HG03432 (cell line): ENCODE measurements around the gene DCLK2.

Source experiments
- ATAC-seq: cut with Tn5 transposase; IDR thresholded peaks from one replicate; pipeline ENCODE4 v1.9.1; 2021; ENCODE audit warnings: mild to moderate bottlenecking, moderate library complexity; ENCODE audit not compliant: unreplicated experiment

The DCLK2 gene

DNA sequence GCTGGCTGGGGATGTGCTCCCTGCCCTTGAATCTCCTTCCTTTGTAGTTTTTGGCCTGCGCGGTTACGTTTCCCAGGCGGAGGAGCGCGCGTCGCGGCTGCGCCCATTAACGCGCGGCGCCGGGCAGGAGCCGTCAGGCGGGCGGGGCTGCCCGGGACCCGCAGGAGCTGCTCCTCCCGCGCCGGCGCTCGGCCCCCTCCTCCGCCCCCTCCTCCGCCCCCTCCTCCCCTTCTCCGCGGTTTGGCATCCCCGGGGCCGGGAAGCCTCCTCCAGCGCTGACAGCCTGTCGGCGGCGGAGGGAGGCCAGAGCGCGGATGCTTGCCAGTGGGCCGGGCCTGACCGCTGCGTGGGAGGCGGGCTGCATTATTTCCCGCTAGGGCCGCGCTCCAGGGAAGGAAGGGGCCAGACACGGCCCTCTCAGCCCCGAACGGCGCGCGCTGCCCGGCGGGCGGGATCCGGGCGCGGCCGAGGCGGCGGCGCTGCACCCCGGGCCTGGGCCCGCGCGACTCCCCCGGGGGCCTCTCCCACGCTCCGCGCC lies at the start of gene DCLK2:
Gene DCLK2, plus strand, starts transcription at position 405 of the 538 bp plus-strand sequence. CDS start 583 bp downstream, outside the sequence.
- peak; percentile 22 for ATAC-seq

DNA sequence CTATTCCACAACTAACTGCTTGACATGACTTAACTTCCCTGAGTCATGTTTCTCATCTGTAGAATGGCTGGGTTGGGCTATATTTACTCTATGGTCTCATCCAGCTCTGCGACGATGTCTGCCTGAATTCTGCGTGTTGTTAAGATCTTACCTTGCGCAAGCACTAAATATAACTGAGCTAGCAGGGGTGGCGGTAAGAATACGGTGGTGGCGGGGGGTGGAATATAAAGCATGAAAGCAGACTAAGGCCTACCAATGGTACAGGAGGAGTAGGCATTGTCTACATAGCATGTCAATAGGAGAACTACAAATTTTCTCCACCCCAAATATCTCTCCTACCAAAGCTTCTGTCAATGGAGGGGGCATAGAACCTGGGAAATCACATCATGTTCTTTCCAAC lies 45.7 kb upstream of the DCLK2 start:
- ATAC-seq = no peak

DNA sequence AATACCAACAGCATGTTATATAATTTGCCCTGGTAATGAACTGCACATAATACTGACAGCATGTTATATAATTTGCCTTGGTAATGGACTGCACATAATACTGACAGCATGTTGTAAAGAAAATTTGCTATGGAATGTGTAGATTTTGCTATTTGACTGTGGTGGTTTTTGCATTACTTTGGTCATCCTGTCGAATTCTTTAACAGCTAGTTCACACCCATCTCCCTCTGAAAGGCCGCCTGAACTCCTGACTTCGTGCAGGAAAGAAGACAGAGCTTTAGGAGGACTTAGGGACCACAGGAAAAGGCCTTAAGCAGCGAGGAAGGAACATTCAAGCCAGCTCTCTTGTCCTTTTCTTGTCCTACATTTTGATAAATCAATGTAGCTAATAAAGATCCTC lies 45.2 kb upstream of the DCLK2 start:
- no peak for ATAC-seq

DNA sequence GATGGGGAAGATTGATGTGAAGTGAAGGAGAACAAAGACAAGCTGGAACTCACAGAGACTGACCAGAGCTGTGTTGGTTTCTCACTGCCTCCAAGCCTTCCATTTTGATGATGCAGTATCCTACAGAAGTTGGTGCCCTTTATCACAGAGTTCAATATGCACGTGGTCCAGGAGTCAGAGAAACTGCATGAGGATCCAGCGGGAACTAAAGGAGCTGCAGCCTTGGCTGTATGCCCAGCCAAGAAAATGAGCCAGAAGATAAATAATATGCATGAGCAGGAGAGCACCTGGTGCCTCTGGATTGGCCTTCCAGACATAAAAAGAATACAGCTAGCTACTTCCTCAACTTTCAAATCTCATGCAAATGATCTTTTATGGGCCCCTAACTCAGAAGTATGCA lies 44.3 kb upstream of the DCLK2 start:
- ATAC-seq = no peak

DNA sequence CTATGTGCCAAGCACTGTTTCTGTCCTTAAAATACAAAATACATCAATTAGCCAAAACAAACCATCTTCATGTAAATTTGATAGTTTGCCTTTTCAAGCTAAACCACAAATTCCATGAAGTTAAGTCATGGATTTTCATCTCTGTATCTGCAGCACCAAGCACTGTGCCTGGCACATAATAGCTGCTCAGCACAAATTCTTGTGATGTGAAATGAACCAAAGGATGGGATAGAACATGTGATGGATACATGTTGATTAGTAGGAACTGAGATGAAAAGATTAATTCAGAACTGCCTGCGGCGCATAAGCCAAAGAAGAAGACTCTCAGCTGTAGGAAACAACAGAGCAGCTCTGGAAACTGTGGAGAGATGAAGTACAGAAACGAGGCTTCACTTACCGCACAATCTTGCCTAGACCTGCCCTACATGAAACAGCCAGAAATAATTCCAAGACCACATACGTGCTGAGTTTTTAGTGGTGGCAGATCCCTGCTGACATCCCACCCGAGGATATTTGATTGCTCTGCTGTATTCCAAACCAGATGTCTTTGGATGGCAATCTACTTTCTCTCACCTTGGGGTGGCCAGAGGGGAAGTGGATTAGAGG lies 40.9 kb upstream of the DCLK2 start:
- no peak for ATAC-seq

DNA sequence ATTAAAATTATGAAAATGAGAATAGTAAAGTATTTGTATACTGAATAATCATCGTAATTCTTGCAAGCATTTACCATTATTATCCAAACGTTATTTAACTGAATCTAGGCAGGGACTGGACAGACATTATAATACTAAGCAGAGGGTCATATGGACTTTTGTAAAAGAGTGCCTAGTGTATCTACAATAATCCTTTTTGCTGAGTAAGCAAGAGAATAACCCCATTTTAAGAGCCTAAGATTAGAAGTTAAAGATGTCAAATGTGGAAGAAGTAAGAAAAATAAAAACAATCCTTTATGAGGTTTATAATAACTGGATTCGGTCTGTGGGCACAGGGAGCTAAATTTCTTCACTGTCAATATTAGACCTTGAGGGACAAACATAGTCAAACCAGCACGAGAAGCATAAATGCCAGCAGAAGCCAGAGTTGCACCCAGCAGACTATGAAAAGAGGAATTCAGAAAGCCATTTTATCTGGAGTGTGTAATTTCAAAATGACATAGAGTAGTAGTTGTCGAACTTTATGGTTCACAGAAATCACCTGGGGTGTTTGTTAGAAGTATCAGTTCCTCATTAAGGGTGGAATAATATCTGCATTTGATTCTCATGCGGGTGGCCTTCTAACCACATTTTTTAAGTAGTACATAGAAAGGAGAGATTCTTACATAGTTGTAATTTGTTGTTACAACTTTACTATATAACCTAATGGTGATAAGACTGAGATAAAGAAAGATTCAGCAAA lies 39.7 kb upstream of the DCLK2 start:
- ATAC-seq = peak; percentile 95

DNA sequence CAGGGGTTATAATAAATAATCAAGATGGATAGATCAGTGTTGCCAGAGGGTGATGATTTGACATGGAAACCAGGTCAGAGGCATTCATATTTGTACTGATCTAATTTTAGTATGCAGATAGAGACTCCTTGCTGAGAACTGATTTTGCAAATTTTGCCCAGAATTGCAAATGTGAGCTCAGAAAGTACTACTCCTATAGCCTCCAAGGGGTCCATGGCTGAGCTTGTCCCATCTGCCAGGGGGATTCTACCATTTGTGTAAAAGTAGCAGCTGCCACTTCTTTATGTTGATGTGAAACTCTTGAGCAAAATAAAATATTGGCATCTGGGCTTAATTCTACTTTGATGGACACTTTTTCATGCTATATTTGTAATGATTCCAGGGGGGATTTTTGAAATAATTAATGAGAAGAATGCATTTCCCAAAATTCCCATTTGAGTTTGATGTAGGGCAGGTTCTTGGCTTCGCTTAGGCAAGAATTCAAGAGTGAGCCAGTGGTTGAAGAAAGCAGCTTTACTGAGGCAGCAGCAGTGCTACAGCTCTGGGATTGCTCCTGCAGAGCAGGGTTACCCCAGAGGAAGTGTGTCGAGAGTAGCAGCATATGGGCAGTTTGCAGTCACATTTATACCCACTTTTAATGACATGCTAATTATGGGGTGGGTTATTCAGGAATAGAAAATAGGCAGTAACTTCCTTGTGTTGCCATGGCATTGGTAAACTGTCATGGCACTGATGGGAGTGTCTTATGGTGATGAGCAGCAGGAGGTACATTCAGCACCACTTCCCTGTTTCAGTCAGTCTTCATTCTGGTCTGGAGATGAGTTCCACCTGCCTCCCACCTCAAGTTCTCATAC lies 38.7 kb upstream of the DCLK2 start:
- ATAC-seq = no peak

DNA sequence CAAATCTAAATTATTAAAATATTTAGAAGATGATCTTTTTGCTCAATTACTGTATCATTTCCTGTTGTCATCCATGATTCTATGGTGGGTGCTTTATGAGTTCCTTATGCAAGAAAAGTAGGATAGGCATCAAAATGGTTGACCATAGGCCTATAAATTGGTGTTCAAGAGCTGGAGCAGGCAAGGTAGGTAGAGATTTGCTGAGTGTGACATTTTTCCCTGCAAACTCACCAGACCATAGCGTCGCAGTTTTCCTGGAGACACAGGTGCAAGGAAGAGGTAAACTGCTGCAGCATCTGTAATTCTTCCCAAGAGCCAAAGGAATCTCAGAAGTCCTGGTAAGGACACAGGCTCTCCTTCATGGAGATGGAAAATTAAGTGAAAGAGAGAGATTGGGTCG lies 33.7 kb upstream of the DCLK2 start:
- no peak for ATAC-seq

DNA sequence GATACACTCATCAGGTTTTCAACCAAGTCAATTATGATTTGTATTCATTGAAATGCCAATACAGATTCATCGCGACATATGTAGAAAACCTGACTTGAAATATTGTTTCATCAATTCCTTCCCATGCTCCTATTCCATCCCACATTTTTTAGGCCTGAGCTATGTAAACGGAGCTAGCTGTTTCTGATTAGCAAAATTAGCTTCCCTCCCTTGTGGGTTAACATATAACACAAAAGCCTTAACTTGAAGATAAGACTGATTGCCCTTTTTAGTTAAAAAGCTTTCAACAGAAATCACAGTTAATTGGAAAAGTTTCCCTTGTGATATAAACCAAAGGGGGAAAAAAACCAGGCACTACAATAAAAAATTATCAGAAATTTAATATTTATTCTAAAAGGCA lies 32.8 kb upstream of the DCLK2 start:
- no peak for ATAC-seq

DNA sequence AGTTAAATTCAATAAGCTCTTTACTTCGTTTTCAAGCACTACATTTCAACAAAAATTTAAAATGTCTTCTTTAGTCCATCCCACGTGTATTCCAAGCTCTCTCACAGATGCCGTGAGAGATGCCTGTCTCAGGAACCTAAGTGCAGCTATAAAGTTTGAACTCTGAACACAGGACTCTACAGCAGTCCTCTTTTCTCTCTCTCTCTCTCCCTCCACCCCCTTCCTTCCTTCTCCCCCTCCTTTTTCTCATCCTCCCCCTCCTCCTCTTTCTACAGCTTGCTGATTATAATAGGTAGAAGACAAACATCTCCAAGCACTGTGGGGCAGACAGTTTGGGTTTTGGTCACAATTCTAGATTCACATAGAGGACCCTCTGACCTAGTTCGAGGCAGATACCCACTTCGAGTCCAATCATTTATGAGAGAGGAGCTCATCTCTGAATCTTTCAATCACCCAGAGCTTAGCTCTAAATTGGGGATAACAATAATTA lies 31.5 kb upstream of the DCLK2 start:
- no peak for ATAC-seq

DNA sequence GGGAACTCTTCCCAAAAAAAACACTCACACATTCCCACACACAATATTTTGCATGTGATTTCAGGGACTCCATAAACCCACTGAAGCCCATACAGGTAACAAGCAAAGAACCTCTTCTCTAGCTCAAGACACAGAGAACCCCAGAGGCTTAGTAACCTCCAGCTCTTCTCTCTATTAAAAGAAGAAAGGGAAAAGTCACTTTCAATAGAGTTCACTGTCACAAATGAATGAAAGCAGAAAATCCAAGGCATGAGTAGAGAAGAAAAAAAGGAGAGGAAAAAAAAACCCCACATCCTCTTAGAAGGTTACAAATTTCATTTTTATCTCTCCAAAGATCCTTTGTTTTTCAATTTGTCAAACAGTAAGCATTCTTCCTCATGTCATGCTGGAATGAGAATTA lies 30.7 kb upstream of the DCLK2 start:
- ATAC-seq = no peak

DNA sequence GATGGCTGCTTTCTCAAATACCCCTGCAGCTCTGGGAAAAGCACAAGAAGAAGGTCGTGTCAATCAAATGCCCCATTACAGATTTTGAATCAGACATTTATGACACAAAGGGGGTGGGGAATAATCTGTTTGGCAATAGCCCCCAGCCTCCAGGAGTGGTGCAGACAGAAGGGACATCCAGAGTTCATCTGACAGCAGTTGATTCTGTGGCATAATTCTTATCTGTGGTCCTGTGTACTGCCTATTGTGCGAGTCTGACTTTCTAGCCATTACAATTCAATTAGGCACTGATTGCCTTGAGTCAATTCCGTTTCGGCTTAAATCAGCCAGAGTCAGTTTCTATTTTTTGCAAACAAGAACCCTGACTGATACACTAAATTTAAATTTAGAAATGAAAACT lies 28.6 kb upstream of the DCLK2 start:
- ATAC-seq = no peak

DNA sequence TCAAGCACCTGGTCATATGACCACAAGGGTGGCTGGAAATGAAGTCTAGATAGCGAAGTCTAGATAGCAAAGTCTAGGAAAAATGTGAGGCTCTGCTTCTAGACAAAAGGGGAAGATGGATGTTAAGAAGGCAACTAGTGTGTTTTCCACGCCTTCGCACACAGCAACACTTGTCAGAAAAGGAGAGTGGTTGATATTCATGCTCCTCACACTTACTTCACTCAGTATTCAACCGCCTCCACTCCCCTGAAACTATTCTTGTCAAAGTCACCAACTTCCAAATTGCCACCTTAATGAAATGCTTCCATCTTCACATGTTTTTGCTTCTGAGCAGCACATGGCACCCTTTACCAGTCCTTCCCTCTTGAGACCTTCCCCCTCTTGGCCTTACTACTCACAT lies 27.7 kb upstream of the DCLK2 start:
- ATAC-seq = no peak

DNA sequence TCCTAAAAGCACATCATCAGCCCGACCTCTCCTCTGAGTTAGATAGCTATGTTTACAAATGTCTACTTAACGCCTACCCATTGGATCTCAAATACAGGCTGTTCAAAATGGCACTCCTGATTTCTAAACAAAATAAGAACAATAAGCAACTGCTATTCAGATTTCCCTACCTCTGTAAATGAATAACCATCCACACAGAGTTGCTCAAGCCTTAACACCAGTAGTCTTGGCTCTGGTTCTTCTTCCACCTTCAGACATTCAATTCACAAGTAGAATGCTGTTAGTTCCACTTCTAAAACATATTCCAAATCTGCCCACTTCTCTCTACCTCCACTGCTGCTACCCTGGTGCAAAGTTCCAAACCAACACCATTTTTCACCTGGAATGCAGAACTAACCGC lies 27.1 kb upstream of the DCLK2 start:
- no peak for ATAC-seq

DNA sequence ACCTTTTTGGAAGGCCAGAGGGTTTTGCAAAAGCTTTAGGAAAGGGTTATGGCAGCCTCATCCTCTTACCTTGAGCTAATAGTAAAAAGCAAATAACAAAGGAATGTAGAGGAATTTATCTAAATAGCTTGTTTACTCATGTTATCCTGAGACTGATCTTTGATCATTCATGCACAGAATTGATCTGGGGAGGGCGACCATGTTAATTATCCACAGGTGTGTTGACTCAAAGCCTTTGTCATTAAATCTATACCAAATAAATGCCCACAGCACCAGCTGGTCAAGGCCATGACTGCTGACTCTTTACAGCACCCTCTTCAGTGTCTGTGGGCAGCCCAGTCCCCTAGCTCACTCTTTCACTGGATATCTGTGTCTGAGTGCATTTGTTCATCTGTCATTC lies 22.8 kb upstream of the DCLK2 start:
- ATAC-seq = no peak

DNA sequence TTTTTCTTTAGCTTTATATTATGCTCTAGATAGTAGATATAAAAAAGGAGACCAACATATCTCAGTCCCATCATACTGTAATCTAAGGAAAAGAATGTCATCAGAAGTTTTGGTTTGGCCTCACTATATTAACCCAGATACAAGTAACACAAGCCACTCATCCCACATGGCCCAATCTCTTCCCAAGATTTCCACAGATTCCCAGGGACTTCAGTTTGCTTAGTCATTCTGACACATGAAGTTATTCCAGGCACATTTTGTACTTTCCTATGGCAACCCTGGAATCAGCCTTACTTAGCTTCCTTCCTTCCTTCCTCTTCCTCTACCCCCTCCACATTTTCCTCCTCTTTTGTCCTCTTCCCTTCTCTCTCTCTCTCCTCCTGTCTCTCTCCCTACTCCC lies 21.7 kb upstream of the DCLK2 start:
- ATAC-seq = no peak

DNA sequence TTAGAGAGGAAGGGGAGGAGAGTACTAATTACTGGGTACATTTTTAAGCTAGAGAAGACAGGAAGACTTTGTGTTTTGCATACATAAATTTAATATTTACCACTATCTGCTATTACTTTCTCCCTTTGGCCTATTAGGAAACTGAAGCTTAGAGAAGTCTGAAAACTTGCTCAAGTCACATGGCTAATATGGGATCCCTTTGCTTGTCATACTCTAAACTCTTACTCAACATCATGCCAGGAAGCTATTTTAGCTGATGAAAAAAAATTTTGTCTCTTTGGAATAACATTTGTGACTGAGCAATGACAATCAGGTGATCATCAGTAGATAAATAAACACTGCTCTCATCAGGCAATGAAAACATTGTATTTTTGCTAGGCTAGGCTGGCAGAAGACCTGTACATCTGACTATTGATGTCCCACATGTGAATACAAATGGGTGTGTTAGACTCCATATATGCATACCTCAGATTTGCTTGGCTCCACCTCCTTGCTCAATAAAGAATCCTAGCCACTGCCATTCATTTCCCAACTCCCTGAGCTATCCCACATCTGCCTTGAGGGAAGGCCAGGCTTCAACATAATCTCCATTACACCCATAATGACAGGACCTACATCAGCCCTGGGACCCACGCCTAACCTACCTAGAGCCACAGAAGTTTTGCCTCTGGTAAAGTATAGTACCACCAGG lies 17.0 kb upstream of the DCLK2 start:
- no peak for ATAC-seq

DNA sequence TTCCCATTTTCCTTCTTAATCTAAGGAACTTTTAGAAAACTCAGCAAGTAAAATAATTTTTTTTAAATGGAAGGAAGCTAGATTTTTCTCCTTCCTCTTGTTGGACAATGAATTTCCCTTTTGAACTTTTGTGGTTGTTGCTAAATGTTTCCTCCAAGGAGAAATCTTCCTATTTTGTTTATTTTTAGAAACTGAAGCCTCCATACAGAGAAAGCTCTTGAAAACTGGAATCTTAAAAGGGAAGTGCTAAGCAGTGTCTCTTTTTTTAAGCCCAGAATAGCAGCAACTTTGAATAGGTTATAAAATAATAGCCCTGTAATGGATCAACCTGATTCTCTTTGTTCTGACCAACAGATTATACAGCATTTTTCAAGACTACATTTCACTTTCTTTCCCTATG lies 15.1 kb upstream of the DCLK2 start:
- no peak for ATAC-seq

DNA sequence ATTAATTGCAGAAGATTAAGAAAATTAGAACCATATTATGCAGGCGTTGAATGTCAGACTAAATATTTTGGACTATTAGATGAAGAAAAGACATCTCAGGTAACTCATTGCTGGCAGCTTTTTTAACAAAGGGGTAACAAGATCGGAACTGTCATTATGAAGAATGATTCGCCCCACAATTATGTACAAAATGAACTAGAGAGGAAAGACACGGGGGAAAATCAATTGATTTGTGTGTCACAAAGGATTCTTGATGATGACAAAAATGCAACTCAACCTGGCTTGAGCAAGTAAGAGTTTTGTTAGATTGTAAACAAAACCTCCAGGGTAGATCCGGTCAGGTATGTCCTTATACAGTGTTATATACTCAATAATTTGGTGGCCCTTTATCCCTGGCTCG lies 12.5 kb upstream of the DCLK2 start:
- ATAC-seq = no peak

DNA sequence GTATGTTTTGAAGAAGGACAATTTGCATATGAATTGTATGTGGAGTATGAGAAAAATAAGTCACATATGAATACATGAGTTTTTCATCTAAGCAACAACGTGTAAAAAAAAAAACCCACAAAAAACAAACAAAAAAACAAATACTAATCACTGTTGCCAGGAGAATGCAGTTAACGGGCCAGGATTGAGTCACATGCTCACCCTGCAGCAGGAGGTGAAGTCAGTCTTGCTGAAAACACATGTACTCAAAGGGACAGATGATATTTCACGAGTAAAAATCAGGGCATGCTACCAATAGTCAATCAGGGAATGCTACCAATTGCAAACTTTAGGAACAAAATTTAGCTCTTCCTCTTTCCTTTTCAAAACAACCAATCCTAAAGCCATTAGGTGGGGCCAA lies 10.4 kb upstream of the DCLK2 start:
- ATAC-seq = no peak
